ENCODE data around the gene AIF1. TPM values are rescaled to one million over a fixed set of nuclear protein-coding genes. Genes with fewer than 3 reads are reported as not detected.

AIF1 gene
- total RNA-seq, 1 experiment from 2014 or later: not detected

DNA sequence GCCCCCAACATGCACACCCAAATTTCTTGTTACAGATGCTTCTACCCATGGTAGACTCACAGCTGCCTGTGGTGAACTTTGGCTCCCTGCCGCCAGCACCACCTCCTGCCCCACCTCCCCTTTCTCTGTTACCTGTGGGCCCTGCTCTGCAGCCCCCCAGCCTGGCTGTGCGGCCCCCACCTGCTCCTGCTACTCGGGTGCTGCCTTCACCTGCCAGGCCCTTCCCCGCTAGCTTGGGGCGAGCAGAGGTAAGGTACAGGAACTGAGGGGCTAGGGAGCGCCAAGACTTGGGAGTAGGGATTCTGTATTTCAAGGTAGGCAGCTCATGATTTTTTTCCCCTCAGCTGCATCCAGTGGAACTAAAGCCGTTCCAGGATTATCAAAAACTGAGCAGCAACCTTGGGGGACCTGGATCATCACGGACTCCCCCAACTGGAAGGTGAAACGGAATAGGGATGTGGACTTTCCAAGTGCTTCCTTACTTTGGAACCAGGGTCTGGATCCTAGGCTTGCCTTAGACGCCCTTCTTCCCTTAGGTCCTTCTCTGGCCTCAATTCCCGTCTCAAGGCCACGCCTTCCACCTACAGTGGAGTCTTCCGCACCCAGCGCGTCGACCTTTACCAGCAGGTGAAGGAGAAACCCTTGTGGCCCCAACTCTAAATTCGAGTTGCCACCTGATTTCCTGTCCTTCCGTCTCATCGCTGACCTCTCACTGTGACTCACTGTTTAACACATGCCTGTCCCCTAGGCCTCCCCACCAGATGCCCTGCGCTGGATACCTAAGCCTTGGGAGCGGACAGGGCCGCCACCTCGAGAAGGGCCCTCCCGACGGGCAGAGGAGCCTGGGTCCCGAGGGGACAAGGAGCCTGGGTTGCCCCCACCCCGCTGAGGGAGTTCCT, 21.9 kb downstream of the AIF1 start:
- H3K9me3 Mint-ChIP-seq (ENCODE audit: unreplicated experiment): no peaks in the 10 kb centered on the region
- H3K4me3 Mint-ChIP-seq (ENCODE audit: unreplicated experiment): no peak overlapping the region
- TF ChIP-seq, protein P1, sequence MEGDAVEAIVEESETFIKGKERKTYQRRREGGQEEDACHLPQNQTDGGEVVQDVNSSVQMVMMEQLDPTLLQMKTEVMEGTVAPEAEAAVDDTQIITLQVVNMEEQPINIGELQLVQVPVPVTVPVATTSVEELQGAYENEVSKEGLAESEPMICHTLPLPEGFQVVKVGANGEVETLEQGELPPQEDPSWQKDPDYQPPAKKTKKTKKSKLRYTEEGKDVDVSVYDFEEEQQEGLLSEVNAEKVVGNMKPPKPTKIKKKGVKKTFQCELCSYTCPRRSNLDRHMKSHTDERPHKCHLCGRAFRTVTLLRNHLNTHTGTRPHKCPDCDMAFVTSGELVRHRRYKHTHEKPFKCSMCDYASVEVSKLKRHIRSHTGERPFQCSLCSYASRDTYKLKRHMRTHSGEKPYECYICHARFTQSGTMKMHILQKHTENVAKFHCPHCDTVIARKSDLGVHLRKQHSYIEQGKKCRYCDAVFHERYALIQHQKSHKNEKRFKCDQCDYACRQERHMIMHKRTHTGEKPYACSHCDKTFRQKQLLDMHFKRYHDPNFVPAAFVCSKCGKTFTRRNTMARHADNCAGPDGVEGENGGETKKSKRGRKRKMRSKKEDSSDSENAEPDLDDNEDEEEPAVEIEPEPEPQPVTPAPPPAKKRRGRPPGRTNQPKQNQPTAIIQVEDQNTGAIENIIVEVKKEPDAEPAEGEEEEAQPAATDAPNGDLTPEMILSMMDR (IDR thresholded peaks at IDR 0.05; ENCODE audit: unreplicated experiment): no peak
- peaks cover 82% of the 10 kb centered on the region for H3K36me3 Mint-ChIP-seq (ENCODE audit: insufficient read depth, unreplicated experiment)
- H3K27me3 Mint-ChIP-seq (ENCODE audit: insufficient read depth, unreplicated experiment): no peaks in the 10 kb centered on the region
- peak overlapping the region; percentile 27 for H3K27ac Mint-ChIP-seq (ENCODE audit: low read depth, unreplicated experiment)
- TSS peak; percentile 17 for BruUV-seq (replicated peaks)
- H3K4me1 Mint-ChIP-seq (ENCODE audit: insufficient read depth, unreplicated experiment): no peaks in the 10 kb centered on the region
- POLR2A ChIA-PET: interaction anchor here (1.6 to 6.2 kb wide), 2 partner anchors 13 to 15 kb away, joined by 8 to 50 read pairs; partner anchors contain the start of gene PRRC2A
- intact Hi-C loops (cut with micrococcal nuclease): no loop called here
- CTCF ChIA-PET: interaction anchor here (0.6 to 0.8 kb wide), 2 partner anchors 11 to 13 kb away, joined by 4 to 5 read pairs; no protein-coding TSS in a partner anchor
- DNase-seq (ENCODE audit: unreplicated experiment): no peak

GRCh38 chr6:31639043-31639442, 24.0 kb downstream of the AIF1 start:
- ChIA-PET CTCF (no interaction called here), POLR2A (interaction anchor here (4.7 to 6.2 kb wide), 2 partner anchors 13 to 16 kb away, joined by 50 to 59 read pairs; partner anchors contain the start of genes BAG6 and PRRC2A)
- TF ChIP-seq, protein P1 (IDR thresholded peaks at IDR 0.05; ENCODE audit: unreplicated experiment): no peak
- Mint-ChIP-seq H3K27ac (ENCODE audit: low read depth, unreplicated experiment) (no peak overlapping the region), H3K36me3 (ENCODE audit: insufficient read depth, unreplicated experiment) (peaks cover 78% of the 10 kb centered on the region), H3K4me1 (ENCODE audit: insufficient read depth, unreplicated experiment) (no peaks in the 10 kb centered on the region), H3K4me3 (ENCODE audit: unreplicated experiment) (no peak overlapping the region), H3K27me3 (ENCODE audit: insufficient read depth, unreplicated experiment) (no peaks in the 10 kb centered on the region), H3K9me3 (ENCODE audit: unreplicated experiment) (no peaks in the 10 kb centered on the region)
- no TSS peak for BruUV-seq (replicated peaks)
- DNase-seq (ENCODE audit: unreplicated experiment): no peak
- intact Hi-C loops (cut with micrococcal nuclease): no loop called here

GRCh38 chr6:31639449-31639861, 24.4 kb downstream of the AIF1 start:
- Mint-ChIP-seq H3K27ac (ENCODE audit: low read depth, unreplicated experiment) (no peak overlapping the region), H3K4me1 (ENCODE audit: insufficient read depth, unreplicated experiment) (no peaks in the 10 kb centered on the region), H3K27me3 (ENCODE audit: insufficient read depth, unreplicated experiment) (no peaks in the 10 kb centered on the region), H3K4me3 (ENCODE audit: unreplicated experiment) (no peak overlapping the region), H3K36me3 (ENCODE audit: insufficient read depth, unreplicated experiment) (peaks cover 76% of the 10 kb centered on the region), H3K9me3 (ENCODE audit: unreplicated experiment) (no peaks in the 10 kb centered on the region)
- ChIA-PET POLR2A (interaction anchor here (4.7 to 6.2 kb wide), 2 partner anchors 12 to 16 kb away, joined by 50 to 59 read pairs; partner anchors contain the start of genes BAG6 and PRRC2A), CTCF (no interaction called here)
- TF ChIP-seq, protein P1 (IDR thresholded peaks at IDR 0.05; ENCODE audit: unreplicated experiment): no peak
- intact Hi-C loops (cut with micrococcal nuclease): no loop called here
- DNase-seq (ENCODE audit: unreplicated experiment): no peak
- BruUV-seq (replicated peaks): no TSS peak

- intact Hi-C loops (cut with micrococcal nuclease): no loop called here
Observed at GRCh38 chr6:31640612-31641011, 25.6 kb downstream of the AIF1 start.

More at GRCh38 chr6:31640612-31641011, 25.6 kb downstream of the AIF1 start:
- Mint-ChIP-seq H3K27ac (ENCODE audit: low read depth, unreplicated experiment) (no peak overlapping the region), H3K36me3 (ENCODE audit: insufficient read depth, unreplicated experiment) (peaks cover 73% of the 10 kb centered on the region), H3K9me3 (ENCODE audit: unreplicated experiment) (no peaks in the 10 kb centered on the region), H3K4me1 (ENCODE audit: insufficient read depth, unreplicated experiment) (no peaks in the 10 kb centered on the region), H3K4me3 (ENCODE audit: unreplicated experiment) (no peak overlapping the region), H3K27me3 (ENCODE audit: insufficient read depth, unreplicated experiment) (no peaks in the 10 kb centered on the region)
- TSS peak; percentile 69 for BruUV-seq (replicated peaks)
- ChIA-PET CTCF (interaction anchor here (0.6 kb wide), 2 partner anchors 13 to 94 kb away, joined by 3 read pairs; partner anchors contain the start of gene ATP6V1G2), POLR2A (interaction anchor here (4.7 to 6.2 kb wide), 2 partner anchors 11 to 17 kb away, joined by 50 to 59 read pairs; partner anchors contain the start of genes BAG6 and PRRC2A)
- no peak for DNase-seq (ENCODE audit: unreplicated experiment)
- TF ChIP-seq, protein P1 (IDR thresholded peaks at IDR 0.05; ENCODE audit: unreplicated experiment): no peak
